Fibroblast of skin of abdomen (primary cell): ENCODE results near the gene CCDC73. TPM values are rescaled to one million over a fixed set of nuclear protein-coding genes. Genes with fewer than 3 reads are reported as not detected.
"Not testable (repeated sequence)": the region's sequence is repeated elsewhere in the genome, so short reads cannot be mapped to it uniquely, and the experiment has no call there.

ENCODE experiments used
- DNase-seq: peaks from one replicate; pipeline ENCODE4 v3.0.0-alpha.2; 2013
- polyA plus RNA-seq, 2 experiments: library from polyadenylated mRNA; unstranded; fragments of 120-200 nt; gene quantifications; one replicate each; pipeline ENCODE4 v1.2.1, GENCODE V29; 2013; ENCODE audit not compliant: insufficient read length in 2 of 2

The CCDC73 gene
- 0.05 TPM for polyA plus RNA-seq (2013, experiment 1 of 2; ENCODE audit: insufficient read length)
- 0.21 TPM for polyA plus RNA-seq (2013, experiment 2 of 2; ENCODE audit: insufficient read length)

- DNase-seq: no peak
Observed at GRCh38 chr11:32794439-32794838, at the start of gene CCDC73. Gene CCDC73 (minus strand): TSS chr11:32794662. CDS start chr11:32760243, 34,419 bp downstream.

- no peak for DNase-seq
Observed at GRCh38 chr11:32843544-32843943, 49.1 kb upstream of the CCDC73 start.

- no peak for DNase-seq
Observed at GRCh38 chr11:32840587-32840986, 46.1 kb upstream of the CCDC73 start.

- no peak for DNase-seq
Observed at GRCh38 chr11:32839308-32839707, 44.8 kb upstream of the CCDC73 start.

- no peak for DNase-seq
Observed at GRCh38 chr11:32838505-32839274, 44.2 kb upstream of the CCDC73 start.

DNA sequence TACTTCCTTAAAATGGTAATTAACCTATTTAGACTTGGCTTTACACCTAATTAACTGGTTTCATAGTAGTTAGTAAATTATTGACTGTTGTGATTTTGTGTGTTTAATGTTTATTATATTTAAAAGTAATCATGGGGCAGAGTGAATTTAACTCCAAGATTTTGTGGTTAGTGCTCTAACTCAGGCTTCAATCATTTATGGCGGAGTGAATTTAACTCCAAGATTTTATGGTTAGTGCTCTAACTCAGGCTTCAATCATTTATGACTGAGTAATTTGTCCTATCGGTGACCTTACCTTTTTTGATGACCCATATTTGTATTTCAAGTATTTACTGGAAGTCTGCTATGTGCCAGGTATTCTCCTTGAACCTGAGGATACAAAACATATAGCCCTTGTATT, 42.5 kb upstream of the CCDC73 start:
- DNase-seq: no peak

GRCh38 chr11:32833921-32834320, 39.5 kb upstream of the CCDC73 start:
- no peak for DNase-seq

- DNase-seq: no peak
Observed at GRCh38 chr11:32831221-32831620, 36.8 kb upstream of the CCDC73 start.

GRCh38 chr11:32830796-32831195, 36.3 kb upstream of the CCDC73 start:
- no peak for DNase-seq

DNA sequence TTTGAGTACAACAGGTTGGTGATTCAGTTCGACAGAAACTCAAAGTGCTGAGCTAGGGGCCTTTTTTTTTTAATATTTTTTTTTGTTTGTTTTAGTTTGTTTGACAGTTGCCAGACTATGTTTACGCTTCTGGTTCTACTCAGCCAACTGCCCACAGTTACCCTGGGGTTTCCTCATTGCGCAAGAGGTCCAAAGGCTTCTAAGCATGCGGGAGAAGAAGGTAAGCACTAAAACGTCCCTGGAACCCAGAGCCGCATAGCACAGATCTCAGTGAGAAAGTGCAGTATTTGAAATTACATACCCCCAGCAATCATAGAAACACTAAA, 35.9 kb upstream of the CCDC73 start:
- DNase-seq: no peak

- peak; percentile 23 for DNase-seq
Observed at GRCh38 chr11:32829680-32830412, 35.4 kb upstream of the CCDC73 start, which contains the start of gene PRRG4. Gene PRRG4 (plus strand): TSS chr11:32829927. CDS start chr11:32830530, 603 bp downstream.

- DNase-seq: no peak
Observed at GRCh38 chr11:32829157-32829679, 34.8 kb upstream of the CCDC73 start.

DNA sequence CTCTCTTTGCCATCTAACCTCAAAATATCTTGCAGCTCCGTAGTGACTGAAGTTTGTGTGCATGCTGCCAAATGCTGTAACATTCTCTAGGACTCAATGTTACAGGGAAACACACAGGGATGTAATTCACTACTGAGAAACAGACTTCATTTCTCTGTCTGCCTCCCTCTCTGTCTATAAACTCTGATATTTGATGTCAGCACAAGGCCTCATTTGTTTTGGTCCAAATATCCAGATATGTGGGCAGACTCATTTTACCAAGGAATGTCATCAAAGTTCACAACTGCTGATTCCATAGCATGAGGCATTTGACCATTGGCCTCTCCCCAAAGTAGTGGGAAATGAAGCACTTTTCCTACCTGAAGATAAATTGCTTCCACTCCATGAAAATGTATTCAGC, 32.8 kb upstream of the CCDC73 start:
- no peak for DNase-seq

DNA sequence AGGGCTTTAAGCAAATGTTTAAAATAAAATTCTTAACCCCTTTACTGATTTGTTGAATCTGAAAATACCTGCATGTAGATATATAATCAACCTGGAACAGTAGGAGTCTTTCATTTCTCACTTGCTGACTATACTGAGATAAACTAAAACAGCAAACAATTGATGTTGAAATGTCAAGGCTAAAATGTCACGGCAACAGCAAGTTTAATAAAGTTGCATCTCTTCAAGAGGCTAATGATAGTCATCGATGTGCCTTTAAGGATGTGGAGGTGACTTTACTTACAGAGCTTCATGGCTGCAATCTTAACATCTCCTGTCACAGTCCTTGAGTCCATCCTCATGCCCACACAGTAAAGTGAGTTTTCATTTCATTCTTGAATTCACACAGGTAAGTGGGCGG, 31.7 kb upstream of the CCDC73 start:
- DNase-seq: no peak

DNA sequence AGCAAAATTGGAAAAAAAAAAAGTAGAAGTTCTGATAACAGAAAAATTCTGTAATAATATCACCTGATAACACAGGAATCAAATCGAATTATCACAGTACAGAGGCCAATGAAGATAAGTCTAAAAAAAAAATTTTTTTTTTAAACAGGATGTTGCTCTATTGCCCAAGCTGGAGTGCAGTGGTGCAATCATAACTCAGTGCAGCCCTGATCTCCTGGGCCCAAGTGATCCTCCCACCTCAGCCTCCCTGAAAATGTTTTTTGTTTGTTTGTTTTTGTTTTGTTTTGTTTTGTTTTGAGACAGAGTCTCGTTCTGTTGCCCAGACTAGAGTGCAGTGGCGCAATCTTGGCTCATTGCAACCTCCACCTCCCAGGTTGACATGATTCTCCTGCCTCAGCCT, 29.2 kb upstream of the CCDC73 start:
- DNase-seq: not testable (repeated sequence)

- no peak for DNase-seq
Observed at GRCh38 chr11:32821917-32822560, 27.6 kb upstream of the CCDC73 start.

- DNase-seq: peak; percentile 9
Observed at GRCh38 chr11:32821517-32821916, 27.1 kb upstream of the CCDC73 start.

- DNase-seq: no peak
Observed at GRCh38 chr11:32820497-32820896, 26.0 kb upstream of the CCDC73 start.

DNA sequence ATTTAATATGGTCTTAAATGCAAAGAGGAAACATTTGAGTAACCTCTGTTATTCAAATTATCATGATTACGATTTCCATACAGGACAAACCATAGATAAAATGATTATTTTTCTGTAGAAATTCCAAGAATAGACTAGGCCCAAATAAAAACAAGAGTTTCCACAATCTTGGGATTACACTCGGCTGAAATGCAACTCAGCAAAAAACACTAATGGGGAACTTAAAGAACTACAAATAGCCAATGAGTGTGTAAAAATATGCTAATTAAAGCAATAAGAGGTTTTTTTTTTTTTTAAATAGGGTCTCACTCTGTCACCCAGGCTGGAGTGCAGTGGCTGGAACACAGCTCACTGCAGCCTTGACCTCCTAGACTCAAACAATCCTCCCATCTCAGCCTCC, 24.7 kb upstream of the CCDC73 start:
- DNase-seq: no peak

DNA sequence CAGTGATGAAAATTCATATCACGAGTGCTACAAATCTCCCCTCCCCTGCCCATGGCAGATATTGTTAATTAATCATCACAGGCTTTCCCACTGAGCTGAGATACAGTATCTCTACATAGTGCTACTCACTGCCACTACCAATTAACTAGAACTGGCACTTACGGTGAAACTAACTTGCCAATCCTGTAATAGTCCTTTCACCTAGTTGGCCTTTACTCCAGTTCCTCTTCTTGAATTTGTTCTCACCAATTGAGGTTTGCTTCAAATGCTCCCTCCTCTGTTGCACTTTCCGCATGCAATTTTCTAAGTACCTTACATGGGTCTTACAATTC, 23.4 kb upstream of the CCDC73 start:
- no peak for DNase-seq

- peak; percentile 8 for DNase-seq
Observed at GRCh38 chr11:32817181-32817851, 22.9 kb upstream of the CCDC73 start.

DNA sequence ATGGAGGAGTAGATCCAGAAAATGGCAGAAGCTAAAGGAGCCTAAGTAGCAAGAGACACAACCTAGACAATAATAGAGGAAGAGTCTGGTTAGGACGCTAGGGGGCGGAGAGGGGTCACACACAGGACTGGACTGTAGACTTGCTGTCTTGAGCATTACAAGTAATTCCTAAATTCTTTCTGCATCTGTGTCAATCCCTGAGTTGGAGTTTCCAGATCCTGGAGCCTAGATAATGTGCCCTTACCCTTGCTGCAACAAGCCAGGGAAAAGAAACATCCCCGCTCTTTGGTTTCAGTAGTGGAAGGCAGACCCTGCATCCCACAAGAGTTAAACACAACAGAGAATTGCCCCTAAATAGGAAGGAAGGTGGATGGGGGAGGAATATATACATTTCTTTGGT, 14.9 kb upstream of the CCDC73 start:
- DNase-seq: peak; percentile 60

- no peak for DNase-seq
Observed at GRCh38 chr11:32796425-32796824, 2.0 kb upstream of the CCDC73 start.
